ENCODE data around the gene DUS2. TPM values are rescaled to one million over a fixed set of nuclear protein-coding genes. Genes with fewer than 3 reads are reported as not detected.

DUS2 gene
- total RNA-seq, 1 donor from 2014 or later, result 19.4 TPM

GRCh38 chr16:68046106-68046505 is 23.0 kb downstream of the DUS2 start:
- no peak for DNase-seq (ENCODE audit: low read depth in 2 of 2)

GRCh38 chr16:68047987-68048386 is 24.9 kb downstream of the DUS2 start:
- no peak for DNase-seq (ENCODE audit: low read depth in 2 of 2)

GRCh38 chr16:68049449-68049848 is 26.4 kb downstream of the DUS2 start:
- no peak for DNase-seq (ENCODE audit: low read depth in 2 of 2)

DNA sequence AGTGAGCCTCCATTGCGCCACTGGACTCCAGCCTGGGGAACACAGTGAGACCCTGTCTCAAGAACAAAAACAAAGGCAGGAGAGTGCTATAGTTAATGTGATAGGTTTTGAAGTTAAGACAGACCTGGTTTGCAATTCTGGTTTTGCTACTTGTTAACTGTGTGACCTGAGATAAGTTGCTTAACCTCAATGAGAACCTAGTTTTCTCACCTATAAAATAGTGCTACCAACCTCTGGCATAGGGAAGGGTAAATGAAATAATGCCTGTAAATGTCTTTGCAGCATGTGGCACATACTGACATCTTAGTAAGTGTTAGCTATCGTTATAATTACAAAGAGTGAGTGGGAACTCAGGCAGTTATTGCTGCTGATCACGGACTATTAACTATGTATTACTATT is 32.3 kb downstream of the DUS2 start:
- DNase-seq (ENCODE audit: low read depth in 2 of 2), result no peak

DNA sequence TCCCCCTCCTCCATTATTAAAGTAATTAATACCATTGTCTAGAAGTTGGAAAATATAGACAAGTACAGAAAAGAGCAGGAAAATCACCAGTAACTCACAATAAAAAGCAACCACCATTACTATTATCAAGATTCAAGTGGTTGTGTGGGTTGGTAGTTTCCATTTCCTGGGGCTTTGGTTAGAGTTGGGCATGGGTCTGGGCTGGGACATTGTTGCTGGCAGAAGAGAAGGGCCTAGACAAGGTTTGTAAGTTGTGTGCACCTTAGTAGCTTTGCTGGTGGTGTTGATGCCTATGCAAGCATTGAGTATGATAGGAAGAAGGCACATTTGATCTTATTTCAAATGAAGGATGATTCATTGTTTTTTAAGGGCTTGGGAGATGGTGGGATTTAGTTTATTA is 36.7 kb downstream of the DUS2 start:
- DNase-seq (ENCODE audit: low read depth in 2 of 2), result no peak

DNA sequence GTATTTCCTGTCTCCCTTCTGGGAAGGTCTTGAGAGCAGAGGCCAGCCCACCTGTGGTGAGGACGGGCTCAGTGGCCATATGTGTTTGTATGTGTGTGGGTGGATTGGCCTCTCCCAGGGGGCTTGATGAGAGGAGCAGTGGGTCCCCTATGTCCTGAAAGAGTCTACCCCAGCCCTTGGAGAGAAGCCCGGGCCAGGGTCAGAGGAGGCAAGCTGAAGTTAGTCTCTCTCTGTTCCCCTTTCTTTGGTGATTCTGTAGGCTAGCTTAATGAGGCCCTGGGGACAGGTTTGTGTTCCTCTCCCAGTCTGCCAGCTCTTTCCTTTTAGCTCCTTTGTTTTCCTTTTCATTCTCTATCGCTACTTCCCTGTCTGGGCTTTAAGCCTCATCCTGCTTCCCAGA is 38.3 kb downstream of the DUS2 start:
- no peak for DNase-seq (ENCODE audit: low read depth in 2 of 2)

DNA sequence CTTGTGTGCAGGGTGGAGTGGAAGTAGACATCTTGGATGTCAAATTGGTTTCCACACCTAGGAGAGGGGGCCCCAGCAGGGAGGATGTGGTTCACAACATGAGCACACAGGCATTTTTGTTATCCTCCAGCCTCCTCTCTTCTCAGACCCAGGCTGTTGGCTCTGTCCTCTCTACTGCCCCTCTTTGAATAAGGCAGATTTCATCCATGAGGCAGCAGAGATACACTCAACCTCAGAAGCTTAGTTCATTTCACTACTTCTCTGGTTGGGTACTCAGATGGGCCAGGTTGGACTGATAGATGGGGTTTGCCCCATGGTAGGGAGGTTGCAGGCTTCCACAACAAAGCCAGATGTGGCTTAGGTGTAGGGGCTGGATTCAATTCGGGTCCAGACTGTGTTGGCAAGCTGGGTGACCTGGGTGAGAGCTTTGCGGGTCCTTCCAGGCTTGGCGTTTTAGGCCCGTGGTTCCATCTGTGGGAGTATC is 39.9 kb downstream of the DUS2 start:
- DNase-seq (ENCODE audit: low read depth in 2 of 2), result no peak

GRCh38 chr16:68064791-68065365 is 41.8 kb downstream of the DUS2 start:
- peak in 1 of 2 donors; percentile 73 for DNase-seq (ENCODE audit: low read depth in 2 of 2)

DNA sequence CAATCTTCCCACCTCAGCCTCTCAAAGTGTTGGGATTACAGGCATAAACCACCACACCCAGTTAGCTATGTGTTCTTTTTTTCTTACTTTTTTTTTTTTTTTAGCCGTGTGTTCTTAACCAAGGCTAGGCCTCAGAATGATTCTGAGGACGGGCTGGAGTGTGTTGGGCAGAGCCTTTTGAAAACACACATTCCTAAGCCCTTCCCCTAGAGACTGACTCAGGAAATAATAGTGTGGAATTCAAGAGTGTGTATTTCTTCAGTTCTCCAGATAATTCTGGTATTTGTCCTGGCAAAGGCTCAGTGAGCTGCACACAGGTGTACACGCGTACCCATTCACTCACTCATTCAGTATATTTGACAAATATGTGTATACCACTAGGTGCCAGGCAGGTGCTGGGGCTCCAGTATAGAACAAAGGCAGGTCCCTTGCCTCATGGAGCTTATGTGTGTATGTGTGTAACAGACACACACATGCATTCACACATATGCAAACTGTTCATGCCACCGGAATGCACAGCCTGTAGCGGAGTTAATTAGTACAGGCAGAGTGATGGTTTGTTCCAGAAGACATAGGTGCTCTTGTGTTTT is 42.7 kb downstream of the DUS2 start:
- peak in 1 of 2 donors; percentile 50 for DNase-seq (ENCODE audit: low read depth in 2 of 2)

GRCh38 chr16:68066763-68067162 is 43.7 kb downstream of the DUS2 start:
- DNase-seq (ENCODE audit: low read depth in 2 of 2), result no peak

GRCh38 chr16:68068926-68069325 is 45.8 kb downstream of the DUS2 start:
- no peak for DNase-seq (ENCODE audit: low read depth in 2 of 2)

GRCh38 chr16:68069511-68070248 is 46.6 kb downstream of the DUS2 start:
- DNase-seq (ENCODE audit: low read depth in 2 of 2), result no peak

DNA sequence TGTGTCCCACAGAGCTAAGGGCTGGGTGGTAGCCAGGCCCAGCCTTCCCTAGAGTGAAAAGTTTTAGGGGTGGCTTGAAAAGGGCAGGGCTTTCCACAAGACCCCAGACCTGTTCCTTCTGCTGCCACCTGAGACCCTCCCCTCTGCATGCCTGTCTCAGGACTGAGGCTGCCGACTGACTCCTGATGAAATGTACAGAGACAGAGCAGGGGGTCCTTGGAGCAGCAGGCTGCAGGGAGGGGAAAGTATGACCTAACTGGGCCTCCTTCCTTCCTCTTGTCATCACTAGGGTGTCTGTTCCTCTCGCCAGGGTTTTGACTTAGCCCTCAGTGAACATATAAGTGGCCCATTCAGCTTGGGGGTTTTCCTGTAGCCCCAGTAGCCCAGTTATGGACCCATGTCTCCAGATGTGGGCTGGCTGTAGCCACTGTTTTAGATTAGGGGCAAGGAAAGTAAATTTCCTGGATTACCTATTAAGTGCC is 47.2 kb downstream of the DUS2 start:
- no peak for DNase-seq (ENCODE audit: low read depth in 2 of 2)

DNA sequence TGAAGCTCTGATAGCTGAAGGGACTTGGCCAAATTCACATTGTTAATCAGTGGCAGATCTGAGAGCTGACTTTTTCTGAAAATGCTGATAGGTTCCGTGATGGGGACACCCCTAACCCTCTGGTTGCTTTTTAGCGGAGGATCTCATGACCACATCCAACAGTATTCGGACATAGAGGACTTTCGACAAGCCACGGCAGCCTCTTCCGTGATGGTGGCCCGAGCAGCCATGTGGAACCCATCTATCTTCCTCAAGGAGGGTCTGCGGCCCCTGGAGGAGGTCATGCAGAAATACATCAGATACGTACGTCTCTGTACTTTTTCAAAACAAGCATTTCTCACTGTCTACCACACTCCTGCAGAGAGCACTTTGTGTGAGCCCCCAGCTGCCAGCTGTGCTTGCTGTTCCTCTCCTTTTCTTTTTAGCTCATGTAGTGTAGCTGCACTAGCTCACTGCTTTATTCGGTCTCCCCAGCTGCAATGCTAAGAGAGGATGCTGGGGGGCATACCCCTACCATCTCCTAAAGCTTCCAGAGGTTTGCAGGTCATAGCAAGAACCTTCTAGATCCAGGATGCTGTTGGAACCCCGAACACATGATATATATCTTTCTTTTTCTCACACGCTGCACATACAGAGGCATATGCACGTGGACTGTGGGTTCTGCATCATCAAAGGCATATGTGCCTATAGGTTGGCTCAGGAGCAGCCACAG is 47.9 kb downstream of the DUS2 start:
- no peak for DNase-seq (ENCODE audit: low read depth in 2 of 2)

GRCh38 chr16:68071518-68071901 is 48.4 kb downstream of the DUS2 start:
- no peak for DNase-seq (ENCODE audit: low read depth in 2 of 2)

DNA sequence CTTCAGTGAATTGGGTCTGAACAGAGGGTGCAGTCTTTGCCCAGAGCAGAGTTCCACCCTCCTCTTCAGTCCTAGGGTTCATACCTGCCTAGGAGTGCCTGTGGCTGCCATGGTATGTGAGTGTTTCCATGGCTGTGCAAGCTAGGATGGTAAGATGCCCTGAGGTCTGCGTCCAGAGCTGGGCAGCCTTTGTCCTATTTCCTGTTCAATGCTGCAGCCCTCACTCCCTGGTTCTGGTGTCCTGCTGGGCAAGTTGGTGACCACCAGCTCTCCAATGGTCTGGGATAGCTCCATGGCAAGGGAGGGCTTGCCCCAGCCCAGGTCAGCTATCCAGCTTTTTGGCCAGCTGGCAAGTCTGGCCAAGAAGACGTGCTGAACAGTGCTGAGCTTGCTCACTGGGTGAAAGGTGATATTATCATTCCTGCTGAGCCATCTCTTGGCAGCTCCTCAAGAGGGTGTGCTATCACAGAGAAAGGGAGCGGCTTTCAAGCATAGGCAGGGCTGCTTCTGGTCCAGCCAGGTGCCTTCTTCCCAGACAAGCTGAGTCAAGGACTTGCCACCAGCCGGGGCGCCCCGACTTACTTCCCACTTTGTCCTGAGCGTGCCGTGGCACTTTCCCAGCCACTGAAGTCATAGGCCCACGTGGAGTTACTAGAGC is 49.1 kb downstream of the DUS2 start:
- no peak for DNase-seq (ENCODE audit: low read depth in 2 of 2)

GRCh38 chr16:68073902-68074760 is 51.0 kb downstream of the DUS2 start:
- DNase-seq (ENCODE audit: low read depth in 2 of 2), result no peak

DNA sequence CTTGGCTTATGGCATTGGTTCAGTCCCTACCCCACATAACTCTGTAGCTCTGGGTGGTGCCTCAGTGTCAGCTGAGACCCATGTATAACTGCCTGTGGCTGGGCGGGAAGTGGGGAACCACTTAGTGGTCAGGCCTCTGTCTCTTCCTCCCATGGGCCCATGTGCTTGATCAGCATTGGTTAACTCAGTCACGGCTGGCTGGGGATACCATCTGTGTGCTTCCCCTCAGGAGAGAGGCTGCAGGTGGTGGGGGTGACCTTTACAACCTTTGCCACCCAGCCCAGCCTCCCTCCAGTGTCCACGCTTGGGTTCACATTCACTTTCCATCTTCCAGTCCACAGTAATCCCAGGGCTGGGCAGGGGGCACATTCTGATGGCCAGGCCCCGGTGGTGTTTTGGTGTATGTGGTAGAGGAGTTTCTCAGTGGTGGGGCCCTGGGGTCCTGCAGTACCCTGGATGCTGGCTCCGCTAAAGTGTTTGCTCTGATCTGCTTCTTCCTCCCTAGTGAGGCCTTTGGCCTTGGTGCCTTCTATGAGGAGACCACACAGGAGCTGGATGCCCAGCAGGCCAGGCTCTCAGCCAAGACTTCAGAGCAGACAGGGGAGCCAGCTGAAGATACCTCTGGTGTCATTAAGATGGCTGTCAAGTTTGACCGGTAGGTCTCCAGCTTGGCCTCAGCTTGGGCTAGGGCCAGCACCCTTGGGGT is 51.9 kb downstream of the DUS2 start:
- DNase-seq (ENCODE audit: low read depth in 2 of 2), result no peak

DNA sequence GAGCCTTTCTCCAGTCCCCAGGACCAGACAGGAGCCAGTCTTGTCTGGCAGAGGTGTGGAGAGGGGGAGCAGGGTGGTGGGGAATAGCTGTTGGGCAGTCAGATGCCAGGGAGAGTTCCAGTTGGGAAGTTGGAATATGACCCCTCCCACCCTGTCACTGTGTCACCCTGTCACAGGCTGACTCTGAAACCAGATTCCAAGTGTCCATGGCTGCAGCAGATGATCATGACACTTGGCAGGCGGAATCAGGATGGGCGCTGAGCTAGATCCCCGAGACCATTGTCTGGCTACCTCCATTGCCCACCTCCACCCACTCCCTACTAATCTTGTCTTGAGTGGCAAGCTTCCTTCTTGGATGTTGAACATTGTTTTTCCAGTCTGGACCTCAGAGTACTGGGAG is 52.9 kb downstream of the DUS2 start:
- no peak for DNase-seq (ENCODE audit: low read depth in 2 of 2)

DNA sequence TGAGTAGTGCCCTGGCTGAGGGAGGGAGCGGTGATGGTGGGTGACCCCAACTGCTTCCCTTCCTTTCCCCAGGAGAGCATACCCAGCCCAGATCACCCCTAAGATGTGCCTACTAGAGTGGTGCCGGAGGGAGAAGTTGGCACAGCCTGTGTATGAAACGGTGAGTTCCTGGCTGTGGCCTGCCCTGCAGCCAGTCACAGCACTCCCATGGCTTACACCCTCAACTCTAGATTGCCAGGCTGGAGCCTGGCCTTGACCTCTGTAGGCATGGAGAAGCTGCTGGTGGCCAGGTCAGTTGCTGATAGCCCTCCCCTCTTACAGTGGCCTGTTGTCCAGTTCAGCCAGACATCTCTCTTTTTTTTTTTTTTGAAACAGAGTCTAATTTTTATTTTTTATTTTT is 53.5 kb downstream of the DUS2 start:
- DNase-seq (ENCODE audit: low read depth in 2 of 2), result no peak
